NAMALWA (cell line): Measurements from ENCODE around the gene OR4D2.
A peak's percentile ranks its signal among the peaks of the same experiment; 100 is the strongest.

Source experiments
- DNase-seq: peaks from one replicate; pipeline ENCODE4 v3.0.0-alpha.2; 2015; ENCODE audit warnings: low spot score

The OR4D2 gene

GRCh38 chr17:58174871-58175270, 8.1 kb downstream of the OR4D2 start:
- no peak for DNase-seq

GRCh38 chr17:58176200-58176599, 9.4 kb downstream of the OR4D2 start:
- DNase-seq, result peak; percentile 18

GRCh38 chr17:58181796-58182195, 15.0 kb downstream of the OR4D2 start:
- DNase-seq, result no peak

- DNase-seq, result no peak
Observed at GRCh38 chr17:58183514-58183913, 16.7 kb downstream of the OR4D2 start.

GRCh38 chr17:58184308-58184985, 17.7 kb downstream of the OR4D2 start:
- DNase-seq, result no peak

GRCh38 chr17:58184986-58185761, 18.4 kb downstream of the OR4D2 start:
- DNase-seq, result no peak

- DNase-seq, result no peak
Observed at GRCh38 chr17:58186591-58186990, 19.8 kb downstream of the OR4D2 start.

GRCh38 chr17:58187063-58187462, 20.3 kb downstream of the OR4D2 start:
- DNase-seq, result no peak

GRCh38 chr17:58187675-58188074, 20.9 kb downstream of the OR4D2 start:
- DNase-seq, result no peak

- no peak for DNase-seq
Observed at GRCh38 chr17:58189436-58190146, 22.8 kb downstream of the OR4D2 start.

GRCh38 chr17:58191241-58191896, 24.6 kb downstream of the OR4D2 start:
- no peak for DNase-seq

- DNase-seq, result no peak
Observed at GRCh38 chr17:58192612-58193011, 25.8 kb downstream of the OR4D2 start, which contains the start of gene EPX. Gene EPX, plus strand, starts transcription at chr17:58192726. Its CDS starts 121 bp downstream, at chr17:58192847.

- no peak for DNase-seq
Observed at GRCh38 chr17:58193641-58194255, 27.0 kb downstream of the OR4D2 start.

GRCh38 chr17:58195518-58196123, 28.8 kb downstream of the OR4D2 start:
- DNase-seq, result no peak

- DNase-seq, result no peak
Observed at GRCh38 chr17:58196610-58197009, 29.8 kb downstream of the OR4D2 start.

- peak; percentile 68 for DNase-seq
Observed at GRCh38 chr17:58200024-58200633, 33.3 kb downstream of the OR4D2 start.

- no peak for DNase-seq
Observed at GRCh38 chr17:58202859-58203258, 36.1 kb downstream of the OR4D2 start.

- DNase-seq, result no peak
Observed at GRCh38 chr17:58204796-58205195, 38.0 kb downstream of the OR4D2 start.

- no peak for DNase-seq
Observed at GRCh38 chr17:58205936-58206335, 39.2 kb downstream of the OR4D2 start.

GRCh38 chr17:58207451-58207850, 40.7 kb downstream of the OR4D2 start:
- no peak for DNase-seq

- DNase-seq, result no peak
Observed at GRCh38 chr17:58208344-58208743, 41.6 kb downstream of the OR4D2 start.
